T-cell (primary cell): Measurements from ENCODE around the gene NYNRIN. TPM values are rescaled to one million over a fixed set of nuclear protein-coding genes. Genes with fewer than 3 reads are reported as not detected.

Experiments used
- ATAC-seq, 4 experiments: fragments of 200-7000 bp in 3 of 4; fragments of 150-1000 bp in 1 of 4; cut with Tn5 transposase; replicated peaks in 1 of 4; 1 replicate in 3 of 4; 2 replicates in 1 of 4; pipeline ENCODE4 v1.10.0; 2021; ENCODE audit warnings: moderate library complexity in 3 of 4, mild to moderate bottlenecking in 2 of 4, moderate number of reproducible peaks in 1 of 4
- CTCF ChIA-PET, 2 donors: fragments of 300-600 bp; sonication (Branson Sonifier 250); formaldehyde crosslinking; loops; one replicate each; lab custom pipeline; 2022; ENCODE audit warnings: antibody characterized with exemption in 2 of 2; lab: Charles Lee
- POLR2A ChIA-PET, 2 donors: fragments of 300-600 bp; sonication (Branson Sonifier 250); formaldehyde crosslinking; loops; one replicate each; lab custom pipeline; 2022; ENCODE audit warnings: antibody characterized with exemption in 2 of 2; lab: Charles Lee
- DNase-seq, 35 experiments: peaks; one replicate each; pipeline versions ENCODE4 v3.0.0 to v3.0.0-alpha.2; 2013 to 2023
- H3K27ac ChIP-seq: one replicate; pipeline ENCODE4 v1.5.1; 2013; ENCODE audit warnings: low read length
- H3K27me3 ChIP-seq, 2 experiments: replicated peaks in 1 of 2; 1 replicate in 1 of 2; 2 replicates in 1 of 2; pipeline versions ENCODE4 v1.6.1 to v1.7.0; 2013; ENCODE audit warnings: low read length in 1 of 2, mixed read lengths in 1 of 2; ENCODE audit not compliant: control insufficient read depth in 2 of 2, insufficient read depth in 2 of 2; ENCODE audit errors: extremely low read depth in 1 of 2
- H3K36me3 ChIP-seq, 2 donors: 1 replicate in 1 of 2; 2 replicates in 1 of 2; pipeline versions ENCODE4 v1.6.1 to v1.7.0; 2013; ENCODE audit warnings: low read length in 1 of 2; ENCODE audit not compliant: control insufficient read depth in 2 of 2, insufficient read depth in 1 of 2; ENCODE audit errors: extremely low read depth in 1 of 2
- H3K4me1 ChIP-seq, 2 experiments: 1 replicate in 1 of 2; 2 replicates in 1 of 2; pipeline versions ENCODE4 v1.6.1 to v1.7.0; 2013; ENCODE audit warnings: low read length in 2 of 2, mixed read lengths in 1 of 2; ENCODE audit not compliant: insufficient read depth in 2 of 2, control insufficient read depth in 1 of 2; ENCODE audit errors: extremely low read depth in 1 of 2
- H3K4me3 ChIP-seq, 2 donors: 1 replicate in 1 of 2; 2 replicates in 1 of 2; pipeline versions ENCODE4 v1.5.1 to v1.7.0; 2013; ENCODE audit warnings: mild to moderate bottlenecking in 2 of 2, low read length in 1 of 2, moderate library complexity in 1 of 2; ENCODE audit not compliant: control insufficient read depth in 1 of 2; ENCODE audit errors: extremely low read depth in 1 of 2
- H3K9me3 ChIP-seq: 2 replicates; pipeline ENCODE4 v1.7.0; 2013
- H3K27ac Mint-ChIP-seq, 2 donors: one replicate each; pipeline ENCODE4 v1.8.0; 2020 to 2021; ENCODE audit warnings: mild to moderate bottlenecking in 2 of 2, mixed read lengths in 2 of 2
- H3K27me3 Mint-ChIP-seq, 2 donors: one replicate each; pipeline ENCODE4 v1.8.0; 2021 to 2022; ENCODE audit warnings: mixed read lengths in 2 of 2
- H3K36me3 Mint-ChIP-seq: one replicate; pipeline ENCODE4 v1.8.0; 2021; ENCODE audit warnings: mixed read lengths
- H3K4me1 Mint-ChIP-seq, 3 donors: one replicate each; pipeline ENCODE4 v1.8.0; 2020 to 2022; ENCODE audit warnings: mixed read lengths in 3 of 3, mild to moderate bottlenecking in 1 of 3
- H3K4me3 Mint-ChIP-seq, 3 donors: one replicate each; pipeline ENCODE4 v1.8.0; 2020 to 2022; ENCODE audit warnings: mild to moderate bottlenecking in 3 of 3, mixed read lengths in 3 of 3, moderate library complexity in 3 of 3
- H3K9me3 Mint-ChIP-seq, 3 donors: one replicate each; pipeline ENCODE4 v1.8.0; 2020 to 2022; ENCODE audit warnings: mixed read lengths in 3 of 3
- WGBS: methylation state at CpG from one replicate; pipeline ENCODE4 v1.1.5; 2013; ENCODE audit warnings: missing lambda C conversion rate; ENCODE audit not compliant: insufficient coverage; 5-methylcytosine and 5-hydroxymethylcytosine counted together
- total RNA-seq, 35 experiments: library from RNA in 6 of 35; stranded (reverse) in 6 of 35; fragments of 120-200 nt in 1 of 35; gene quantifications; one replicate each; pipeline versions ENCODE4 v1.2.1 to v1.2.4 and lab custom pipeline; 2013 to 2026

The NYNRIN gene
- total RNA-seq, 5 donors from 2014 or later (not counting 1 experiment from before 2014, with no cell fraction given): 0.28 to 0.95 (median 0.61) TPM

DNA sequence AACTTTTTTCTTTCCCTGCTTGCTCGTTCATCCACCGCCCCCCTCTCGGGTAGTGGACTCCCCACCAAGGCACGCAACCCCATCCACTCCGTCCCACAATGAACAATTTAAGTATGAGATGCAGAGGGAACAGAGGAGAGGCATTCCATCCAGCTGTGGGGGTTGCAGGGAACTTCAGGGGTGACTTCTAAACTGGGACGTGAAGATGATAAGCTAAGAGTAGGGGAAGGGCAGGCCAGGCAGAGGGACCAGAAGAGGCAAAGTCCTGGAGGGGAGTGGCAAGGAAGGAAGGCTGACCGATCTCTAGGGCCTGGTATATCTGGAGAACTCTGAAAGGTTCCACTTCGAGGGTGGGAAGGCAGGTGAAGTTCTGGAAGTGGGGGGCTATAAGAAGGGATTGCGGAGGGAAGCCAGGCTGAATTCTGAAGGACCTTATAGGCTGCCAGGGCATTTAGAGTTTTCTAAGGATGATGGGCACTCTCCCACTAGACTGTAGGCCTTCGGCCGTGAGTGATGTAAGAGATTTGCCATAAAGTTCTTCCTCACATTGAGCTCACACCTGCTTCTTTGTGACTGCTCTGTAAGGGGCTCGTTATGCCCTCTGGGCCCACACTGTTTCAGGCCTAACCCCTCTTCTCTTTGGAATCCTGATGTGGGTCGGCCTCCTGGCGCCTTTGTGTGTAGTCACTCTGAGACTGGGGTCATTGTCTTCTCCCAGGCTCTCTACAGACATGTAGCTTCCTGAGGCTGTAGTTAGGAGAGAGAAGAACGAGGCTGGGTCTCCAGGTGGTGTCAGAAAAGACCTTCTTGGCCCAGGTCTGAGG is 18.7 kb upstream of the NYNRIN start:
- no peak overlapping the region for H3K27ac ChIP-seq
- Mint-ChIP-seq H3K9me3 (no peaks in the 10 kb centered on the region), H3K27me3 (peaks cover 4 to 11% of the 10 kb centered on the region in 2 donors), H3K27ac (no peak overlapping the region), H3K36me3 (no peaks in the 10 kb centered on the region), H3K4me3 (no peak overlapping the region), H3K4me1 (no peaks in the 10 kb centered on the region)
- H3K4me3 ChIP-seq: no peak overlapping the region
- H3K36me3 ChIP-seq: no peaks in the 10 kb centered on the region
- H3K4me1 ChIP-seq: no peaks in the 10 kb centered on the region
- ChIA-PET CTCF (interaction anchor here in 1 of 2 donors (0.5 kb wide), 1 partner anchor 14 kb away, joined by 3 read pairs; no protein-coding TSS in a partner anchor), POLR2A (no interaction called here)
- peaks cover 0 to 33% of the 10 kb centered on the region in 2 experiments for H3K27me3 ChIP-seq
- 66% methylated on average over 5 of the region's 15 CpGs for WGBS
- H3K9me3 ChIP-seq: no peaks in the 10 kb centered on the region
- DNase-seq (no peak), ATAC-seq (no peak)

GRCh38 chr14:24381363-24382063 is 17.3 kb upstream of the NYNRIN start:
- Mint-ChIP-seq H3K4me1 (no peaks in the 10 kb centered on the region), H3K27me3 (peaks cover 7% of the 10 kb centered on the region in 2 donors), H3K36me3 (no peaks in the 10 kb centered on the region), H3K9me3 (no peaks in the 10 kb centered on the region), H3K27ac (no peak overlapping the region), H3K4me3 (no peak overlapping the region)
- Histone ChIP-seq H3K4me3 (no peak overlapping the region), H3K4me1 (no peaks in the 10 kb centered on the region), H3K27me3 (peaks cover 0 to 19% of the 10 kb centered on the region in 2 experiments), H3K27ac (no peak overlapping the region), H3K36me3 (no peaks in the 10 kb centered on the region), H3K9me3 (no peaks in the 10 kb centered on the region)
- DNase-seq: no peak
- no peak for ATAC-seq
- ChIA-PET CTCF (interaction anchor here in 1 of 2 donors (0.7 kb wide), 1 partner anchor 373 kb away, joined by 4 read pairs; no protein-coding TSS in a partner anchor), POLR2A (no interaction called here)
- WGBS: 86% methylated on average over 7 of the region's 8 CpGs

- ATAC-seq (no peak), DNase-seq (no peak)
- no peaks in the 10 kb centered on the region for H3K36me3 ChIP-seq
- no peak overlapping the region for H3K4me3 ChIP-seq
- no peaks in the 10 kb centered on the region for H3K9me3 Mint-ChIP-seq
- H3K9me3 ChIP-seq: no peaks in the 10 kb centered on the region
- peaks cover 0 to 16% of the 10 kb centered on the region in 2 experiments for H3K27me3 ChIP-seq
- ChIA-PET CTCF (interaction anchor here in 1 of 2 donors (0.7 kb wide), 1 partner anchor 373 kb away, joined by 4 read pairs; no protein-coding TSS in a partner anchor), POLR2A (no interaction called here)
- no peaks in the 10 kb centered on the region for H3K4me1 ChIP-seq
- no peak overlapping the region for H3K27ac Mint-ChIP-seq
- H3K36me3 Mint-ChIP-seq: no peaks in the 10 kb centered on the region
- peaks cover 7 to 11% of the 10 kb centered on the region in 2 donors for H3K27me3 Mint-ChIP-seq
- 83% methylated on average over 3 of the region's 4 CpGs for WGBS
- H3K27ac ChIP-seq: no peak overlapping the region
- no peak overlapping the region for H3K4me3 Mint-ChIP-seq
- no peaks in the 10 kb centered on the region for H3K4me1 Mint-ChIP-seq
Measured at GRCh38 chr14:24382064-24382371, 16.8 kb upstream of the NYNRIN start.

- no peak overlapping the region for H3K27ac Mint-ChIP-seq
- H3K27me3 Mint-ChIP-seq: peaks cover 6 to 11% of the 10 kb centered on the region in 2 donors
- H3K4me1 Mint-ChIP-seq: no peaks in the 10 kb centered on the region
- CTCF ChIA-PET: no interaction called here
- H3K4me3 ChIP-seq: no peak overlapping the region
- H3K36me3 ChIP-seq: no peaks in the 10 kb centered on the region
- no peaks in the 10 kb centered on the region for H3K9me3 ChIP-seq
- no peaks in the 10 kb centered on the region for H3K4me1 ChIP-seq
- no peaks in the 10 kb centered on the region for H3K36me3 Mint-ChIP-seq
- H3K27me3 ChIP-seq: peaks cover 0 to 9% of the 10 kb centered on the region in 2 experiments
- no peak for DNase-seq
- WGBS: 86% methylated on average over 3 of the region's 4 CpGs
- POLR2A ChIA-PET: no interaction called here
- no peak overlapping the region for H3K27ac ChIP-seq
- ATAC-seq: no peak
- no peak overlapping the region for H3K4me3 Mint-ChIP-seq
- no peaks in the 10 kb centered on the region for H3K9me3 Mint-ChIP-seq
Measured at GRCh38 chr14:24384169-24384568, 14.6 kb upstream of the NYNRIN start.

- ChIA-PET CTCF (interaction anchor here in 1 of 2 donors (0.6 to 0.7 kb wide), 2 partner anchors 221 to 226 kb away, joined by 3 to 4 read pairs; no protein-coding TSS in a partner anchor), POLR2A (no interaction called here)
- Mint-ChIP-seq H3K9me3 (no peaks in the 10 kb centered on the region), H3K36me3 (no peaks in the 10 kb centered on the region), H3K4me1 (no peaks in the 10 kb centered on the region), H3K27me3 (peaks cover 11 to 12% of the 10 kb centered on the region in 2 donors), H3K4me3 (no peak overlapping the region), H3K27ac (no peak overlapping the region)
- 86% methylated on average over 1 of the region's 4 CpGs for WGBS
- no peaks in the 10 kb centered on the region for H3K36me3 ChIP-seq
- H3K9me3 ChIP-seq: no peaks in the 10 kb centered on the region
- ATAC-seq (no peak), DNase-seq (no peak)
- no peak overlapping the region for H3K4me3 ChIP-seq
- H3K4me1 ChIP-seq: no peaks in the 10 kb centered on the region
- peaks cover 0 to 14% of the 10 kb centered on the region in 2 experiments for H3K27me3 ChIP-seq
- H3K27ac ChIP-seq: no peak overlapping the region
Measured at GRCh38 chr14:24385524-24385923, 13.3 kb upstream of the NYNRIN start.

GRCh38 chr14:24387009-24387345 is 11.8 kb upstream of the NYNRIN start:
- ATAC-seq (no peak), DNase-seq (no peak)
- Mint-ChIP-seq H3K36me3 (no peaks in the 10 kb centered on the region), H3K4me3 (no peak overlapping the region), H3K9me3 (no peaks in the 10 kb centered on the region), H3K27me3 (peaks cover 11 to 22% of the 10 kb centered on the region in 2 donors), H3K4me1 (no peaks in the 10 kb centered on the region), H3K27ac (no peak overlapping the region)
- no peaks in the 10 kb centered on the region for H3K4me1 ChIP-seq
- H3K9me3 ChIP-seq: no peaks in the 10 kb centered on the region
- no peak overlapping the region for H3K27ac ChIP-seq
- no peak overlapping the region for H3K4me3 ChIP-seq
- H3K36me3 ChIP-seq: no peaks in the 10 kb centered on the region
- no CpG with 5 or more reads among the region's 2 CpGs for WGBS
- ChIA-PET POLR2A (no interaction called here), CTCF (interaction anchor here in 1 of 2 donors (0.7 kb wide), 1 partner anchor 75 kb away, joined by 3 read pairs; no protein-coding TSS in a partner anchor)
- H3K27me3 ChIP-seq: peaks cover 0 to 21% of the 10 kb centered on the region in 2 experiments
